CD4-positive, alpha-beta T cell treated with Interleukin-17A for 4 hours (primary cell): ENCODE results near the gene OTUD1.

ENCODE experiments used
- DNase-seq: peaks from one replicate; pipeline ENCODE4 v3.0.0-alpha.2; 2020; ENCODE audit warnings: mixed read lengths

OTUD1 gene

GRCh38 chr10:23432166-23432565 is 6.7 kb upstream of the OTUD1 start:
- no peak for DNase-seq

- DNase-seq = no peak
Observed at GRCh38 chr10:23432639-23433038, 6.2 kb upstream of the OTUD1 start.

- no peak for DNase-seq
Observed at GRCh38 chr10:23433701-23434100, 5.2 kb upstream of the OTUD1 start.

- DNase-seq = no peak
Observed at GRCh38 chr10:23435378-23435777, 3.5 kb upstream of the OTUD1 start.

- no peak for DNase-seq
Observed at GRCh38 chr10:23436983-23437382, 1.9 kb upstream of the OTUD1 start.

- DNase-seq = no peak
Observed at GRCh38 chr10:23437963-23438546, 820 bp upstream of the OTUD1 start.

GRCh38 chr10:23439452-23439960 is 631 bp downstream of the OTUD1 start:
- no peak for DNase-seq

- DNase-seq = peak; percentile 42
Observed at GRCh38 chr10:23439961-23440889, 1.4 kb downstream of the OTUD1 start.

- no peak for DNase-seq
Observed at GRCh38 chr10:23441251-23441650, 2.4 kb downstream of the OTUD1 start.

- no peak for DNase-seq
Observed at GRCh38 chr10:23442936-23443335, 4.1 kb downstream of the OTUD1 start.

- no peak for DNase-seq
Observed at GRCh38 chr10:23445591-23445990, 6.7 kb downstream of the OTUD1 start.

GRCh38 chr10:23448323-23448722 is 9.4 kb downstream of the OTUD1 start:
- no peak for DNase-seq

GRCh38 chr10:23448802-23449570 is 10.1 kb downstream of the OTUD1 start:
- no peak for DNase-seq

GRCh38 chr10:23452033-23452655 is 13.3 kb downstream of the OTUD1 start:
- DNase-seq = no peak

- no peak for DNase-seq
Observed at GRCh38 chr10:23453465-23453864, 14.6 kb downstream of the OTUD1 start.

GRCh38 chr10:23457632-23458417 is 18.9 kb downstream of the OTUD1 start:
- DNase-seq = no peak

- DNase-seq = no peak
Observed at GRCh38 chr10:23459308-23459939, 20.5 kb downstream of the OTUD1 start.

- DNase-seq = no peak
Observed at GRCh38 chr10:23461557-23461956, 22.7 kb downstream of the OTUD1 start.

GRCh38 chr10:23467012-23467411 is 28.1 kb downstream of the OTUD1 start:
- no peak for DNase-seq

- no peak for DNase-seq
Observed at GRCh38 chr10:23467548-23467947, 28.7 kb downstream of the OTUD1 start.

GRCh38 chr10:23469596-23470237 is 30.8 kb downstream of the OTUD1 start:
- no peak for DNase-seq
